Measurements from ENCODE around the gene PTCH1.

DNA sequence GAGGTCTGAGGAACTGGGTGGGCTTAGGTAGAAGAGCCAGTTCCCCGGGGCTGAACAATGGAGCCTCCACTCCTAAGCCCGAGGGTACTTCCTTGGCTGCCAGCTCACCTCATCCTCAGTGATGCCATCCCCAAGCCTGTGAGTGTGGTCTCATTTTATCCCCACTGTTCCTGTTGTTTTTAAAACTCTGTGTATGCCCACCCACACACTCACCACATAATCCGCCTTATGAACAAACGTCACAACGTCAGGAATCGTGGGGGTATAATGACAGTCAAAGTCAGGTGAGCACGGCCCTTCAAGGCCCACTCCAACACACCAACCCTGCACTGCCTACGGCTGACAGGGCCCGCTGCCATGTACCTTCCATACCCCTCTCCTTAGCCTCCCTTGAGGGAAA, 61.1 kb downstream of the PTCH1 start:
- TF ChIP-seq EZH2phosphoT487 (IDR thresholded peaks at IDR 0.05; ENCODE audit: borderline replicate concordance) (no peak), ZFX (IDR thresholded peaks at IDR 0.05) (no peak)
- TF ChIP-seq, protein P1, sequence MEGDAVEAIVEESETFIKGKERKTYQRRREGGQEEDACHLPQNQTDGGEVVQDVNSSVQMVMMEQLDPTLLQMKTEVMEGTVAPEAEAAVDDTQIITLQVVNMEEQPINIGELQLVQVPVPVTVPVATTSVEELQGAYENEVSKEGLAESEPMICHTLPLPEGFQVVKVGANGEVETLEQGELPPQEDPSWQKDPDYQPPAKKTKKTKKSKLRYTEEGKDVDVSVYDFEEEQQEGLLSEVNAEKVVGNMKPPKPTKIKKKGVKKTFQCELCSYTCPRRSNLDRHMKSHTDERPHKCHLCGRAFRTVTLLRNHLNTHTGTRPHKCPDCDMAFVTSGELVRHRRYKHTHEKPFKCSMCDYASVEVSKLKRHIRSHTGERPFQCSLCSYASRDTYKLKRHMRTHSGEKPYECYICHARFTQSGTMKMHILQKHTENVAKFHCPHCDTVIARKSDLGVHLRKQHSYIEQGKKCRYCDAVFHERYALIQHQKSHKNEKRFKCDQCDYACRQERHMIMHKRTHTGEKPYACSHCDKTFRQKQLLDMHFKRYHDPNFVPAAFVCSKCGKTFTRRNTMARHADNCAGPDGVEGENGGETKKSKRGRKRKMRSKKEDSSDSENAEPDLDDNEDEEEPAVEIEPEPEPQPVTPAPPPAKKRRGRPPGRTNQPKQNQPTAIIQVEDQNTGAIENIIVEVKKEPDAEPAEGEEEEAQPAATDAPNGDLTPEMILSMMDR (IDR thresholded peaks at IDR 0.05 in 2 of 3, conservative IDR thresholded peaks at IDR 0.05 in 1 of 3; ENCODE audit: borderline replicate concordance in 1 of 3, insufficient read depth in 1 of 3, low read depth in 2 of 3, low read length in 2 of 3): no peak

Data from HCT116 (cell line).